Neural cell (in vitro differentiated cells): ENCODE results near the gene INPP5A. TPM values are rescaled to one million over a fixed set of nuclear protein-coding genes. Genes with fewer than 3 reads are reported as not detected.

ENCODE experiments used
- H2AFZ ChIP-seq: fragments of 200-600, 300-800 bp; sonication (generic), shearing (Covaris generic); 2 replicates; pipeline ENCODE4 v1.6.0; 2014; ENCODE audit warnings: low read depth, mild to moderate bottlenecking, antibody characterized with exemption, low read length, moderate library complexity
- H3F3A ChIP-seq: fragments of 200-600 bp; shearing (Covaris generic); 2 replicates; pipeline ENCODE4 v1.6.1; 2016; ENCODE audit warnings: mild to moderate bottlenecking, moderate library complexity, mixed read lengths, antibody characterized with exemption, low read length; ENCODE audit not compliant: insufficient read depth, poor library complexity, severe bottlenecking
- H3K27ac ChIP-seq: fragments of 200-600, 300-800 bp; sonication (generic), shearing (Covaris generic); 2 replicates; pipeline ENCODE4 v1.5.1; 2014; ENCODE audit warnings: mild to moderate bottlenecking, low read length, moderate library complexity
- H3K27me3 ChIP-seq: fragments of 300-800, 200-600 bp; sonication (generic), shearing (Covaris generic); 2 replicates; pipeline ENCODE4 v1.6.0; 2014; ENCODE audit warnings: mild to moderate bottlenecking, low read depth, low read length, moderate library complexity; ENCODE audit not compliant: insufficient read depth
- H3K36me3 ChIP-seq: fragments of 300-800, 200-600 bp; sonication (generic), shearing (Covaris generic); 2 replicates; pipeline ENCODE4 v1.5.1; 2014; ENCODE audit warnings: mild to moderate bottlenecking, antibody characterized with exemption, low read length, moderate library complexity; ENCODE audit not compliant: insufficient read depth
- H3K4me2 ChIP-seq: fragments of 300-800, 200-600 bp; sonication (generic), shearing (Covaris generic); 2 replicates; pipeline ENCODE4 v1.6.0; 2014; ENCODE audit warnings: mild to moderate bottlenecking, low read length
- H3K4me3 ChIP-seq: fragments of 300-800, 200-600 bp; sonication (generic), shearing (Covaris generic); 2 replicates; pipeline ENCODE4 v1.5.1; 2014; ENCODE audit warnings: mild to moderate bottlenecking, low read length, moderate library complexity
- H3K79me2 ChIP-seq: fragments of 200-600 bp; shearing (Covaris generic); replicated peaks from 2 replicates; pipeline ENCODE4 v1.6.0; 2014; ENCODE audit warnings: mild to moderate bottlenecking, low read length, moderate library complexity; ENCODE audit not compliant: insufficient read depth
- H3K9ac ChIP-seq: fragments of 300-800, 200-600 bp; sonication (generic), shearing (Covaris generic); 2 replicates; pipeline ENCODE4 v1.6.1; 2016; ENCODE audit warnings: mild to moderate bottlenecking, low read length, mixed read lengths
- H3K9me2 ChIP-seq: fragments of 200-600 bp; shearing (Covaris generic); 2 replicates; pipeline ENCODE4 v1.6.1; 2016; ENCODE audit warnings: mild to moderate bottlenecking, low read length, mixed read lengths; ENCODE audit not compliant: insufficient read depth
- H3K9me3 ChIP-seq: fragments of 200-600, 300-800 bp; sonication (generic), shearing (Covaris generic); 2 replicates; pipeline ENCODE4 v1.6.1; 2016; ENCODE audit warnings: mild to moderate bottlenecking, mixed run types, low read length, moderate library complexity, mixed read lengths
- H4K20me1 ChIP-seq: fragments of 200-600 bp; shearing (Covaris generic); 2 replicates; pipeline ENCODE4 v1.6.1; 2016; ENCODE audit warnings: mild to moderate bottlenecking, mixed run types; ENCODE audit not compliant: insufficient read depth
- CTCF ChIP-seq: fragments of 450-650 bp; IDR thresholded peaks from 2 replicates; pipeline ENCODE4 v1.5.1; 2014; ENCODE audit warnings: antibody characterized with exemption, mild to moderate bottlenecking, moderate library complexity; ENCODE audit not compliant: poor library complexity, severe bottlenecking
- EP300 ChIP-seq: fragments of 450-650 bp; conservative IDR thresholded peaks from 2 replicates; pipeline ENCODE4 v1.6.1; 2014; ENCODE audit warnings: antibody characterized with exemption, mild to moderate bottlenecking, moderate library complexity; ENCODE audit not compliant: poor library complexity, severe bottlenecking
- EZH2 ChIP-seq: fragments of 200-600, 300-800 bp; shearing (Covaris generic), sonication (generic); IDR thresholded peaks from 2 replicates; pipeline ENCODE4 v1.6.1; 2014; ENCODE audit warnings: antibody characterized with exemption, low read length, borderline replicate concordance, mild to moderate bottlenecking; ENCODE audit not compliant: insufficient read depth, poor library complexity, severe bottlenecking
- MXI1 ChIP-seq: fragments of 450-650 bp; conservative IDR thresholded peaks from 2 replicates; pipeline ENCODE4 v1.6.1; 2014; ENCODE audit warnings: antibody characterized with exemption, mild to moderate bottlenecking; ENCODE audit not compliant: poor library complexity, severe bottlenecking
- POLR2AphosphoS5 ChIP-seq: IDR thresholded peaks from 2 replicates; pipeline ENCODE4 v1.6.1; 2012
- RAD21 ChIP-seq: fragments of 450-650 bp; conservative IDR thresholded peaks from 2 replicates; pipeline ENCODE4 v1.6.1; 2014; ENCODE audit warnings: antibody characterized with exemption, mild to moderate bottlenecking, moderate library complexity
- REST ChIP-seq: IDR thresholded peaks from 2 replicates; pipeline ENCODE4 v1.6.1; 2012; ENCODE audit warnings: borderline replicate concordance
- SMC3 ChIP-seq: fragments of 450-650 bp; conservative IDR thresholded peaks from 2 replicates; pipeline ENCODE4 v1.6.1; 2014; ENCODE audit warnings: antibody characterized with exemption, mild to moderate bottlenecking, moderate library complexity; ENCODE audit not compliant: poor library complexity
- TAF1 ChIP-seq: IDR thresholded peaks from 2 replicates; pipeline ENCODE4 v1.6.1; 2012; ENCODE audit warnings: low read depth
- polyA plus RNA-seq: library from polyadenylated mRNA; depleted of rRNA; stranded (reverse); fragments of >200 nt; gene quantifications from 2 replicates; pipeline ENCODE4 v1.2.3, GENCODE V29; 2014

The INPP5A gene
- polyA plus RNA-seq, 1 donor from 2014 or later, result 48.8 TPM

- TF ChIP-seq REST, result no peak
- no peak for TF ChIP-seq EP300
- no peak for TF ChIP-seq MXI1
- TF ChIP-seq SMC3, result no peak
- no peak for TF ChIP-seq CTCF
- no peak for TF ChIP-seq EZH2
- no peak for TF ChIP-seq RAD21
- TF ChIP-seq POLR2AphosphoS5, result no peak
- TF ChIP-seq TAF1, result no peak
- no peak overlapping the region for H3K4me2 ChIP-seq
Measured at GRCh38 chr10:132721725-132722124, 184.1 kb downstream of the INPP5A start.

GRCh38 chr10:132722394-132723329 is 185.1 kb downstream of the INPP5A start:
- Histone ChIP-seq H3K4me3 (no peak overlapping the region), H3K27ac (no peak overlapping the region), H2AFZ (no peak overlapping the region), H3K27me3 (no peaks in the 10 kb centered on the region), H3F3A (no peaks in the 10 kb centered on the region), H4K20me1 (no peaks in the 10 kb centered on the region), H3K9ac (no peak overlapping the region), H3K36me3 (no peaks in the 10 kb centered on the region), H3K79me2 (no peaks in the 10 kb centered on the region), H3K9me3 (no peaks in the 10 kb centered on the region), H3K9me2 (no peaks in the 10 kb centered on the region), H3K4me2 (no peak overlapping the region)
- TF ChIP-seq POLR2AphosphoS5, result no peak
- no peak for TF ChIP-seq EP300
- no peak for TF ChIP-seq CTCF
- no peak for TF ChIP-seq TAF1

More at GRCh38 chr10:132721725-132722124, 184.1 kb downstream of the INPP5A start:
- Histone ChIP-seq H3K36me3 (no peaks in the 10 kb centered on the region), H3K27me3 (no peaks in the 10 kb centered on the region), H3K9me3 (no peaks in the 10 kb centered on the region), H4K20me1 (no peaks in the 10 kb centered on the region), H3K9me2 (no peaks in the 10 kb centered on the region), H3F3A (no peaks in the 10 kb centered on the region), H2AFZ (no peak overlapping the region), H3K9ac (no peak overlapping the region), H3K4me3 (no peak overlapping the region), H3K79me2 (no peaks in the 10 kb centered on the region), H3K27ac (no peak overlapping the region)
